Caki2 (cell line): ENCODE results near the gene NRXN3. TPM values are rescaled to one million over a fixed set of nuclear protein-coding genes. Genes with fewer than 3 reads are reported as not detected.

Experiments used
- DNase-seq: peaks from one replicate; pipeline ENCODE4 v3.0.0-alpha.2; 2015; ENCODE audit warnings: low read depth
- in situ Hi-C: cut with HindIII; loops from 2 replicates; pipeline ENCODE4 v1.10.0; 2016; ENCODE audit warnings: low sequenced_read_pairs, low pct_unique_long_range_greater_than_20kb, mixed read lengths
- total RNA-seq: library from RNA; depleted of rRNA; stranded (reverse); fragments of >200 nt; shearing (Covaris generic); gene quantifications from 2 replicates; pipeline ENCODE4 v1.2.3, GENCODE V29; 2014; ENCODE audit warnings: low replicate concordance

NRXN3 gene
- total RNA-seq, 1 experiment from 2014 or later = not detected

- in situ Hi-C loops = no loop called here
- DNase-seq = no peak
Observed at GRCh38 chr14:79417961-79418360, 1247.8 kb downstream of the NRXN3 start.

- no peak for DNase-seq
- in situ Hi-C loops = no loop called here
Observed at GRCh38 chr14:79418649-79419415, 1248.7 kb downstream of the NRXN3 start.

GRCh38 chr14:79419571-79420327, 1249.6 kb downstream of the NRXN3 start:
- DNase-seq = no peak
- in situ Hi-C loops = no loop called here

GRCh38 chr14:79420725-79421124, 1250.6 kb downstream of the NRXN3 start:
- DNase-seq = no peak
- in situ Hi-C loops = no loop called here

- in situ Hi-C loops = no loop called here
Observed at GRCh38 chr14:79421811-79422210, 1251.6 kb downstream of the NRXN3 start.

GRCh38 chr14:79424462-79424861, 1254.3 kb downstream of the NRXN3 start:
- in situ Hi-C loops = no loop called here

More at GRCh38 chr14:79421811-79422210, 1251.6 kb downstream of the NRXN3 start:
- DNase-seq = no peak

GRCh38 chr14:79426103-79426755, 1256.1 kb downstream of the NRXN3 start:
- no peak for DNase-seq
- in situ Hi-C loops = no loop called here

More at GRCh38 chr14:79424462-79424861, 1254.3 kb downstream of the NRXN3 start:
- no peak for DNase-seq

- in situ Hi-C loops = no loop called here
- DNase-seq = no peak
Observed at GRCh38 chr14:79432640-79433039, 1262.5 kb downstream of the NRXN3 start.

GRCh38 chr14:79436335-79436734, 1266.2 kb downstream of the NRXN3 start:
- DNase-seq = no peak
- in situ Hi-C loops = no loop called here

- in situ Hi-C loops = no loop called here
- no peak for DNase-seq
Observed at GRCh38 chr14:79437951-79438350, 1267.8 kb downstream of the NRXN3 start.

GRCh38 chr14:79438696-79439342, 1268.6 kb downstream of the NRXN3 start:
- DNase-seq = no peak
- in situ Hi-C loops = no loop called here

GRCh38 chr14:79442786-79443185, 1272.6 kb downstream of the NRXN3 start:
- DNase-seq = no peak
- in situ Hi-C loops = no loop called here

- DNase-seq = no peak
- in situ Hi-C loops = no loop called here
Observed at GRCh38 chr14:79443602-79444001, 1273.4 kb downstream of the NRXN3 start.

GRCh38 chr14:79448960-79449359, 1278.8 kb downstream of the NRXN3 start:
- in situ Hi-C loops = no loop called here
- DNase-seq = no peak

GRCh38 chr14:79451601-79452000, 1281.4 kb downstream of the NRXN3 start:
- in situ Hi-C loops = no loop called here
- no peak for DNase-seq

- in situ Hi-C loops = no loop called here
- DNase-seq = no peak
Observed at GRCh38 chr14:79453276-79453675, 1283.1 kb downstream of the NRXN3 start.

- in situ Hi-C loops = no loop called here
- no peak for DNase-seq
Observed at GRCh38 chr14:79464468-79464867, 1294.3 kb downstream of the NRXN3 start.

- DNase-seq = no peak
- in situ Hi-C loops = no loop called here
Observed at GRCh38 chr14:79465651-79466050, 1295.5 kb downstream of the NRXN3 start.
